NCI-H345 treated with DMSO at 0.1 percent for 48 hours (cell line): ENCODE measurements around the gene SNAPC3.
"Not testable (repeated sequence)": the region's sequence is repeated elsewhere in the genome, so short reads cannot be mapped to it uniquely, and the experiment has no call there.

Source experiments
- DNase-seq: peaks from one replicate; lab custom pipeline; 2025; ENCODE audit not compliant: unreplicated experiment; lab: John Stamatoyannopoulos, UW

SNAPC3 gene

DNA sequence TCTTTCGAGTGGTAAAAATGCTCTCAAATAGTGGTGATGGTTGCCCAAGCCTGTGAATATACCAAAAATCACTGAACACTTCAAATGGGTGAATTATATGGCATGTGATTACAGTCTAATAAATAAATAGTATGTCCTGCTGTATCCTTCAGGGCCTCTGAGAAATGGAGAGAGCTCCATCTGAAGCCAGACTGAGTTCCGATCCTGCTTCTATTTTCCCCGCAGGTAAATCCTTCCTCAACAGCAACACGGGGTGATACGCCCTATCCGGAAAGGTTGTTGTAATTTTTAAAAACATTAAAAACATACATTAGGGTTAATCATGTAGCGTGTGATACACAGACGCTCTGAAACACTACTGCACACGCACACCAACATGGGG is 695 bp upstream of the SNAPC3 start:
- no peak for DNase-seq

DNA sequence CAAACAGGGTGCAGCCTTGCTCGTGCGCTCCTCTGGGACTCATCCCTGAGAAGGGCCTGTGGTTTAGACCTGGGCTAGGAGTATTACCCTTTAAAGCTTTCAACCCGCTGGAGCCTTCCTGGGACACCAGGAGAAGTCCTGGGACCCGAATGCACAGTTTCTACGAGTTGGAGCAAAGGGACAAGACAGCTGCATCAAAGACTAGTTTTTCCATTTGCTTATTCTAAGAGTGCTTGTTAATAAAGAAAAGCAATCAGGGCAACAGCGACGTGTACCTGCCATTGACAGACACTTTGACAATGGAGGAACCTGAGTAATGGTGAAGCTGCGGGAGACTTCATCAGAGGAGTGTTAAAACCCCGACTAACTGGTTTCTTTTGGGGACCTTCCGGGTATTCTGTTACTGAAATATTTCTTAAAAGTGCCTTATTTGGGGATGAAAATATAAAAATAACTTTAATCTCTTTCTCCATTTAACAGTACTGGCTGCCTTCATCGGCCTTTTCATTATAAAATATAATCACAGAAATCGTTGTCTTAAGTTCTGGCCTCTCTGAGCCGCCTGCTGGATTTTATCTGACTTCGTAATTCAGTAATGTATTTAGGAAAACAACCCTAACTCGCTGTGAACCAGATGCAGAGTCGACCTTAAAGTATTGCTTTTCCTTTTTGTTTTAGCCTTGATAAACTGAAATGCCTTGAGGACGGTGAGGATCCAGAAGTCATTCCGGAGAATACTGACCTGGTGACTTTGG is 732 bp downstream of the SNAPC3 start:
- peak; percentile 18 for DNase-seq

DNA sequence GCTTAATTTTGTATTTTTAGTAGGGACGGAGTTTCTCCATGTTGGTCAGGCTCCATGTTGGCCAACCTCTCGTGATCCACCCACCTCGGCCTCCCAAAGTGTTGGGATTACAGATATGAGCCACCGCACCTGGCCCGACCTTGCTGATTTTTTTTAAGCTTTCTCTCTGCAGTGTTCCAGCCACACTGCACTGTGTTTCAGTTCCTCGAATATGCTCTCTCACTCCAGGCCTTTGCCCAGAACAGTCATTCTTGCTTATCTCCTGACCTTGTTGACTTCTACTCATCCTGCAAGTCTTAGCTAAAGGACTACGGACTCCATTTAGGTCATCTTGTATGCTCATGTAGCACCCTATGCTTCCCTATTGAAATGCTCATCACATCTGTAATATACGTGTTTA is 3.3 kb downstream of the SNAPC3 start:
- no peak for DNase-seq

DNA sequence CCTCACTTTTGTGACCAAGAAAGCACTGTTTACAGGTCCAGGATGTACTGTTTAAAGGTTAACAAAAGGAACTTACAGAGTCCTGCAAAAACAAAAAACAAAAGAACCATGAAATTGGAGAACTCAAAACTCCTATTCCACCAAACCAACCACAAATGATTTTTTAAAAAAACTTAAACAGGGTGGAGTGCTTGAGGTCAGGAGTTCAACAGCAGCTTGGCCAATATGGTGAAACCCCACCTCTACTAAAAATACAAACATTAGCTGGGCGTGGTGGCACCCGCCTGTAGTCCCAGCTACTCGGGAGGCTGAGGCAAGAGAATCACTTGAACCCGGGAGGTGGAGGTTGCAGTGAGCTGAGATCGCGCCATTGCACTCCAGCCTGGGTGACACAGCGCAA is 5.0 kb downstream of the SNAPC3 start:
- not testable (repeated sequence) for DNase-seq

DNA sequence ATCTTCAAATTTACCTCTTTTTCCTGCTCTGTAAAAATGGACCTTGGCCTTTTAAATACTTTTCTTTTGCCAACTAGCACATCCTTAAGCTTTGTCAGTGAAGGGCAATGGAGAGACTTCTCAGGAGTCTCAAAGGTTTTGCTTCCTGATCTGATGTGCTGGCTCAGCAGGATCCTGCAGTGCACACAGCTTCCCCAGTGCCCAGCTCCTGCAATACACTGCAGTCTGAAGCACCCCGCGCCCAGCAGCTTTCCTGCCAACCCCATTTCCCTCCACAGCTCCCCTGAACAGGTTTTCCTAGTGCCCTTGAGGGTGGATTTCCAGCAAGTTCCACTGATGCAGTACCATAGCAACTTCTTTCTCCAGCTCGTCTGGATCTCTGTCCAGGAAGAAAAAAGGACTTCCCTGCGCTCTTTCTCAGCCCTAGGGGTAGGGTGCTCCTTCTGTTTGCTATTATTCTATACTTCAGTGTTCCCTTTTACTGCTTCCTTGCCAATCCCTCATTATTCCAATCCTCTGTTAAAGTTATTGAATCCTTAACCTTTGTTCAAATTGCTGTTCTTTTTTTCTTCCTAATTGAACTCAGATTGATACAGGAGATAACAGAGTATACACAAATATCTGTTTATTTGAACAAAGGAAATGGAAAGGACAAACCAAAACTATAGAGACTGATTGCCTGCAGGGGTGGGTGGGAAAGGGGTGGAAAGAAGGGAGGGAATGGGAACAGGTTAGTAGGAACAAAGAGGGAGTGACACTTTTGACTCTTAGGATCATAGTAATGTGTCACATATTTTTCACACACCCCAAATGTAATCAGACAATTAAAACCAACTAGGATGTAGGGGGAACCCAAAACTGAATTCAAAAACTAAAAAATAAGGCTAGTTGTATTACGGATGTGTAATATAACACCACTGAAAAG is 8.5 kb downstream of the SNAPC3 start:
- DNase-seq, result no peak

DNA sequence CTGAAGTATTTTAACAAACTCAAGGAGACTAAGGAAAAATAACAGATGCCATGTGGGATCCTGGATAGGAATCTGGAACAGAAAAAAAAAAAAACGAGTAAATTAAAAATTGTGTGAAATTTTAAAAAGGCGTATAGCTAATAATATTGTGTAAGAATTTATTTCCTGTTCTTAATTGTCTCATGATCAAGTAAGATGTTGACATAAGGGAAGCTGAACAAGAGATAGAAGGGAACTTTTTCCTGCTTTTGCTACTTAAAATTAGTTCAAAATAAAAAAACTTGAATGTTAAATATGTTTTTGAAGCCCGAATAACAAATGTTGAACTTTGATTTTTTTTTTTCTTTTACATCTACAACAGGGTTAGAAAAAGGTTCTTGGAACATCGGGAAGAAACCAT is 10.5 kb downstream of the SNAPC3 start:
- DNase-seq, result no peak

DNA sequence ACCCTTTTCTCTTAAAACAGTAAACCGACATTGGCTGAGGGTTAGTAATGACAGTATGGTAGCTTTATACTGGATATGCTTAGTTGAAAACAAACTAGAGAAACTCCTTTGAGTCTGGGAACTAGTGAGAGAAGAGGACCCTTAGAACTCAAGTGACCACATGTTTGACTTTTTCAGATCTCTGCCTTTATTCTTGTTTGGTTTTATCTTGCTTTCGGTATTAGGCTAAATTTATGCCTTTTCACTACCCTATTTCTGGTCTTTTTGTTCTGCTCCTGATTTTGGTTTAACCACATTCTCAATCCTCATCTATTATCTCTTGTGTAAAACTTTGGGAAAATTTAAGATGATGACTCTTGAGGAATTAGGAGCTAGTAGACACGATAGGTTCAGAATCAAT is 11.0 kb downstream of the SNAPC3 start:
- DNase-seq, result no peak

DNA sequence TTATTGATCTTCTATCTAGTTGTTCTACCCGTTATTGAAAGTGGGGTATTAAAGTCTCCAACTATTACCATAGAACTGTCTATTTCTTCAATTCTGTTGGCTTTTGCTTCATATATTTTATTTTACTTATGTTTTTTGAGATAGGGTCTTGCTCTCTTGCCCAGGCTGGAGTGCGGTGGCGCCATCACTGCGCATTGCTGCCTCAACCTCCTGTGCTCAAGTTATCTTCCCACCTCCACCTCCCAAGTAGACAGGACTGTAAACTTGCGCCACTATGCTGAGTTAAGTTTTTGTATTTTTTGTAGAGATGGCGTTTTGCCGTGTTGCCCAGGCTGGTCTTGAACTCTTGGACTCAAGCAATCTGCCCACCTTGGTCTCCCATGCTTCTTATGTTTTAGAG is 16.2 kb downstream of the SNAPC3 start:
- no peak for DNase-seq

DNA sequence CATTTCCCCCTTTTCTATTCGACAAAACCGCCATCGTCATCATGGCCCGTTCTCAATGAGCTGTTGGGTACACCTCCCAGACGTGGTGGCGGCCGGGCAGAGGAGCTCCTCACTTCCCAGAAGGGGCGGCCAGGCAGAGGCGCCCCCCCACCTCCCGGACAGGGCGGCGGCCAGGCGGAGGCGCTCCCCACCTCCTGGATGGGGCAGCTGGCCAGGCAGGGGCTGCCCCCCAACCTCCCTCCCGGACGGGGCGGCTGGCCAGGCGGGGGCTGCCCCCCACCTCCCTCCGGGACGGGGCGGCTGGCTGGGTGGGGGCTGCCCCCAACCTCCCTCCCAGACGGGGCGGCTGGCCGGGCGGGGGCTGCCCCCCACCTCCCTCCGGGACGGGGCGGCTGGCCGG is 19.2 kb downstream of the SNAPC3 start:
- DNase-seq, result not testable (repeated sequence)

DNA sequence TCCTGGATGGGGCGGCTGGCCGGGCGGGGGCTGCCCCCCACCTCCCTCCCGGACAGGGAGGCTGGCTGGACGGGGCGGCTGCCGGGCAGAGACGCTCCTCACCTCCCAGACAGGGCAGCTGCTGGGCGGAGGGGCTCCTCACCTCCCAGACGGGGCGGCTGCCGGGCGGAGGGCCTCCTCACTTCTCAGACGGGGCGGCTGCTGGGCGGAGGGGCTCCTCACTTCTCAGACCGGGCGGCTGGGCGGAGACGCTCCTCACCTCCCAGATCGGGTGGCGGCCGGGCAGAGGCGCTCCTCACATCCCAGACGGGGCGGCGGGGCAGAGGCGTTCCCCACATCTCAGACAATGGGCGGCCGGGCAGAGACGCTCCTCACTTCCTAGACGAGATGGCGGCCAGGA is 19.6 kb downstream of the SNAPC3 start:
- not testable (repeated sequence) for DNase-seq

DNA sequence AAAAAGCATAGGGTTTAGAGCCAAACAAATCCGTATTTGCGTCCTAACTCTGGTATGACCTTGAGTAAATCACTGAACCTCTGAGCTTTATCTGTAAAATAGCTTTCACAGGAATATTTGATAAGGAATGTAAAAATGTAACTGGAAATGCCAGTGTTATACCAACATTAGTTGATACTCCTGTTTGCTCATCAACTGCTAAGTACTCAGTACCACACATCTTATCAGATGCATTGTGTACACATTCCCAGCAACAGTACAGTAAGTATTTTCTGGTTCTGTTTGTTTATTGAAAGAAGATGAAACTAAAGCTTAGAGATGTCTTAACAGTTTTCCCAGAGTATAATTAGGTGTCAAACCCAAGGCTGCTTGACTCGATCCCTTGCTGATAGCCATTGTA is 21.5 kb downstream of the SNAPC3 start:
- DNase-seq, result no peak

DNA sequence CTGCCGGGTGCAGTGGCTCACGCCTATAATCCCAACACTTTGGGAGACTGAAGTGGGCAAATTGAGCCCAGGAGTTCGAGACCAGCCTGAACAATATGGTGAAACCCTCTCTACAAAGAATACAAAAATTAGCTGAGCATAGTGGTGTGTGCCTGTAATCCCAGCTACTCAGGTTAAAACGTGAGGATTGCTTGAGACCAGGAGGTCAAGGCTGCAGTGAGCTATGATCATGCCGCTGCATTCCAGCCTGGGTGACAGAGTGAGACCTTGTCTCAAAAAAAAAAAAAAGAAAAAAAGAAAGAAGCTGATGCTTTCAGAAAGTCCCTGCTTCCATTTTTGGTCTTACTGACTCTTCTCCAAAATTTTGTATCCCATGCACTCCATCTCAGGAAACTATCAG is 31.3 kb downstream of the SNAPC3 start:
- no peak for DNase-seq

DNA sequence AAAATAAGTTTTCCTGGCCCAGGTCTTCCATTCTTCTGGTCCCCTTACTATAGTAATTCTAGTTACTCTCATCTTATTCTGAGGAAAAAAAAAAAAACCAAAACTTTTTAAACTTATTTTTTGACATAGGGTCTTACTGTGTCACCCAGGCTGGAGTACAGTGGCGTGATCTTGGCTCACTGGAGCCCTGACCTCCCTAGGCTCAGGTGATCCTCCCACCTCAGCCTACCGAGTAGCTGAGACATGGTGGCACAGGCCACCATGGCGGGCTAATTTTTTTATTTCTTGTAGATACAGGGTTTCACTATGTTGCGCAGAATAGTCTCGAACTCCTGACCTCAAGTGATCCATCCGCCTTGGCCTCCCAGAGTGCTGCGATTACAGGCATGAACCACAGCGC is 38.4 kb downstream of the SNAPC3 start:
- DNase-seq, result no peak

DNA sequence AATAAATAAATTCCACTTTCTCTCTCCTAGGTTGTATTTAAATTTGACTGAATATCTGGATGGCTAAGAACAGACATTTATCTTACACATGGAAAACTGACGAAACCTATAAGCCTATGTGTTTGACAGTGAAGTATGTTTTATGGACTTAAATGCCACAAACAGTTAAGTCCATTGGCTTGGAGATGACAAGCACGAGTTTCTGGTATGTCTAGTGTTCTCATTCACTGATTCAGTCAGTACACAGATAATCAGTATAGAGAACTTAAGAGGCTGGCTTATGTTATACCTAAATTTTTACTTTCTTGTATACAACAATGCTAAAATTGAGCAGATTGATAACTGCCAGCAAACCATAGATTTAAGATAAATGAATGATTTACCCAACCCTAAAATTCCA is 38.9 kb downstream of the SNAPC3 start:
- DNase-seq, result no peak

DNA sequence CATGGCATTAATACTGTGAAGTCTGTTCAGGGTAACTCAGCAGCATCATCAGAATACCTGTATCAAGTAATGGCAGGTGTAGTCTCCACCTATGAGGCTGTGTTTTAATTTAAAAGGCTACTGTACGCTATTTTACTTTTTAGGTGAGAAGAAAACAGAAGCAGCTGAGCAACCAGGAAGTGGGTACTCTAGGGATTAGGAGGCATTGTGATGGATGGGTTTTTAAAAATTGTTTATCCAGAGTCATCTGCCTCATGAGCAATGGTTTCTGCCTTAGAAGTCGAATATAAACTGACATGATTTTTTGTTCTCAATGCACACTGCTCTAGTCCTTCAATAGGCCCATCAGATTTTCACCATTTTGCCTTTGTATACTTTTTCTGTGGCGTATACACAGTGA is 45.5 kb downstream of the SNAPC3 start:
- DNase-seq, result peak; percentile 3

DNA sequence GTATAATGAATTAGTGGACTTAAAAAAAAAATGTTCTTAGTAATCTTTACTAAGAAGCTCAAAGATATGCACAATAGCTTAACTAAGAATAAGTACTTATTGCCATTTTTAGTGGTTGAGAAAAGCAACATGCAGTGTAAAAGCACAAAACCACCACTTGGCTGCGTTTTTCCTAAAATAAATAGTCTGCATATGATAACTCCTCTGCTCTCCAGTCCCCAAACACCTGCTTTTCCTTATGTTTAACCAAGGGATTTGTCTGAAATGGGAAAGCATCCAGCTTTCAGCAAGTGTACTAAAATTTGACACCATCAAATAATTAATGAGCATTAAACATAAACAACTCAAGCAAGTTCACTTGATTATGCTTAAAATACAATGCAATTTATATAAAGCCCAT is 46.7 kb downstream of the SNAPC3 start:
- DNase-seq, result no peak

DNA sequence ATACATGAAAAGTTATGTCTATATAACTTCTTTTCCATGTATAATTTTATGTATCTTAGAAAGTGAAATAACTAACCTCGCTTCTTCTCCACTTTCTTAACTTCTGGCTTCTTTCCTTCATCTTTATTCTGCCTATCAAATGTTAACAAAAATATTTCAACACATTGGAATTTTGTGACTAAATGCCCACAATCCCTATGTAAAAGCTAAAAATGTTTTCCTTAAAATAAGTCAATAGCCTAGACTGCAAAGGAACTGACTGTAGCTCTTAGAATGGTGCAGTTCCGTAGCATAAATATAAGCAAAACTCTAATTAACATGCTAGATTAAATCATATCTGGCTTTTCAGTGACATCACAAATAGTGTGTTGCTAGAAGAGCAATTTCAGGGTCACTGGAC is 47.2 kb downstream of the SNAPC3 start:
- DNase-seq, result no peak

DNA sequence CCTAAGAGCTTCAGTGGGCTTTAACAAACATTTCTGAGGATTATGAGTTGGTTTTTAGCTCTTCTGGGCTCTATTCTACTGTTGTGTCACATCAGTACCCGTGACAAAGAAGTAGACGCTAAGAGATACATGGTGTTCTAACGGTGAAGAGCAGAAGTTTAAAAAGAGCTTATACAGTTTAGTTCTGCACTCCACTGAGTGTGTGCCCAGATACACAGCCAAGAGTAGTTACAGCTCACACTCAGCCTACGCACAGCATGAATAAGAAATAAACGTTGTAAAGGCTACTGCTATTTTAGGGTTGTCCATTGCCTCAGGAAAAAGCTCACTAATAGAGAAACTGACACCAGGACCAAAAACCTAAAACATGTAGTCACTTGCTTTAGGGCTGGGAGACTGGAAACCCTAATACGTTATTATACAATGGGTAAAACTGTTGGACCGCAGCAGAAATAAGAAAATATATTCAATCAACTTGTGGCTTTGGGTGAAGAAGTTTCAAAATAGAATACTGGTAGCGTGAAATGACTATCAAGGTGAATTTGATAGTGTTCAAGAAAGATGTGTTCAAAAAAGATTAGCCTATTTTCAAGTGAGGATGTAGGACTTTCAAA is 53.4 kb downstream of the SNAPC3 start:
- DNase-seq, result no peak

DNA sequence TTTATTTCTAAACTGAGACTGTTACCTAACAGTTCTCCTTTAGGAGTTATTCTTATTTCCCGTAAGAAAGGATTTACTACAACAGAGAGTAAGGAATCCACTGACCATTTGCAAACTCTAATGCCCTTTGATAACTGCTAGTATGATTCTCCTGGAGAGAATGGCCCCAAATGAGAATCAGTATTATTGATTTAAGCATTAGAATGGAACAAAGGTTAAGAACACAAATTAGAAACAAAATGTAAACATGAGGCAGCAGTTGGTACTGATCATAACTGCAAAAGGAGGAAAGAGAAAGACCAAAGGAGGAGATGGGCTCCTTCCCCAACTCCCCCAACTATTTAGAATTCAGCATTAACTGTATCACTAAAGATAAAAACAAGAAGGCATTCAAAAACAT is 57.4 kb downstream of the SNAPC3 start:
- no peak for DNase-seq

DNA sequence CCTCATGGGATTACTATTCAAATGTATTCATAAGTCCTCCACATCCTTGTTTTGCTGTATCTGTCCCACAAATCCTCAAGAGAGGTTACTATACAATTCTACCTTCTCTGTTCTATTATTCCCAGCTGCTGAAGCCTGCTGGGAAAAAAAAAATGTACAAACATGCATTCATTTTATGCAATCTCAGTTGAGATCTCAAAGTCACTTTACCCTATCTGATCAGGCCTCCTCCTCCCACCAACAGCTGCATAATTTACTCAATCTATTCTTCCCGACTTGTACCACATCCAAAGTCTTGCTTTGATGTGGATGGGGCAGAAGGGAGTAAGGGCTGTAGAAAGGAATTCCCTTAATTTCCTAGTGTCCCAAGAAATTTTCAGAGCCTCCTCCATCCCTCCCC is 59.5 kb downstream of the SNAPC3 start:
- DNase-seq, result no peak

DNA sequence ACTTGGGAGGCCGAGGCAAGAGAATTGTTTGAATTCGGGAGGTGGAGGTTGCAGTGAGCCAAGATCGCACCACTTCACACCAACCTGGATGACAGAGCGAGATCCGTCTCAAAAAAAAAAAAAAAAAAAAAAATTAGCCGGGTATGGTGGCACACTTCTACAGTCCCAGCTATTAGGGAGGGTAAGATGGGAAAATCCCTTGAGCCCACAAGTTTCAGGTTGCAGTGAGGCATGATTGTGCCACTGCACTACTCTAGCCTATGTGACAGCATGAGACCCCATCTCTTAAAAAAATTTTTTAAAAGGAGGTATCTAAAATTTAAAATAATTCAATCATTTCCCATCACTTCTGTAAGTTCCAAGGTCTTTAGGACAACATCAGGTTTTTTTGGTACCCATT is 62.1 kb downstream of the SNAPC3 start:
- no peak for DNase-seq
